SK-N-SH (cell line): Measurements from ENCODE around the gene GALNT18.
A peak's percentile ranks its signal among the peaks of the same experiment; 100 is the strongest.

Experiments used
- ELF1 ChIP-seq: IDR thresholded peaks from 2 replicates; pipeline ENCODE4 v1.4.0; 2012
- POLR2AphosphoS5 ChIP-seq: IDR thresholded peaks from 2 replicates; pipeline ENCODE4 v1.6.1; 2012; ENCODE audit warnings: low read depth, low read length
- TF ChIP-seq, protein P1 (sequence below): fragments of 200-600 bp; sonication (generic); IDR thresholded peaks from 2 replicates; pipeline ENCODE4 v1.6.1; 2017; ENCODE audit warnings: antibody characterized with exemption, mild to moderate bottlenecking, moderate library complexity

- no peak for TF ChIP-seq POLR2AphosphoS5
- TF ChIP-seq, protein P1, sequence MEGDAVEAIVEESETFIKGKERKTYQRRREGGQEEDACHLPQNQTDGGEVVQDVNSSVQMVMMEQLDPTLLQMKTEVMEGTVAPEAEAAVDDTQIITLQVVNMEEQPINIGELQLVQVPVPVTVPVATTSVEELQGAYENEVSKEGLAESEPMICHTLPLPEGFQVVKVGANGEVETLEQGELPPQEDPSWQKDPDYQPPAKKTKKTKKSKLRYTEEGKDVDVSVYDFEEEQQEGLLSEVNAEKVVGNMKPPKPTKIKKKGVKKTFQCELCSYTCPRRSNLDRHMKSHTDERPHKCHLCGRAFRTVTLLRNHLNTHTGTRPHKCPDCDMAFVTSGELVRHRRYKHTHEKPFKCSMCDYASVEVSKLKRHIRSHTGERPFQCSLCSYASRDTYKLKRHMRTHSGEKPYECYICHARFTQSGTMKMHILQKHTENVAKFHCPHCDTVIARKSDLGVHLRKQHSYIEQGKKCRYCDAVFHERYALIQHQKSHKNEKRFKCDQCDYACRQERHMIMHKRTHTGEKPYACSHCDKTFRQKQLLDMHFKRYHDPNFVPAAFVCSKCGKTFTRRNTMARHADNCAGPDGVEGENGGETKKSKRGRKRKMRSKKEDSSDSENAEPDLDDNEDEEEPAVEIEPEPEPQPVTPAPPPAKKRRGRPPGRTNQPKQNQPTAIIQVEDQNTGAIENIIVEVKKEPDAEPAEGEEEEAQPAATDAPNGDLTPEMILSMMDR = peak; percentile 74
- TF ChIP-seq ELF1 = no peak
Measured at GRCh38 chr11:11265994-11266606, 355.7 kb downstream of the GALNT18 start.
